Panc1 (cell line): ENCODE data around the gene CAPZA1. TPM values are rescaled to one million over a fixed set of nuclear protein-coding genes. Genes with fewer than 3 reads are reported as not detected.
A peak's percentile ranks its signal among the peaks of the same experiment; 100 is the strongest.

Experiments used
- ATAC-seq: fragments of 200-7000 bp; cut with Tn5 transposase; 2 replicates; pipeline ENCODE4 v1.9.1; 2020; ENCODE audit warnings: mild to moderate bottlenecking, moderate library complexity
- BruUV-seq: library from RNA; stranded (reverse); fragments of 400-500 nt; replicated peaks from 2 replicates; lab custom pipeline; 2021; lab: Mats Ljungman, UMichigan
- CTCF ChIA-PET: fragments of 300-600 bp; sonication (Branson Sonifier 250); formaldehyde crosslinking; loops from one replicate; lab custom pipeline; 2022; ENCODE audit warnings: antibody characterized with exemption; lab: Charles Lee
- POLR2A ChIA-PET: fragments of 300-600 bp; sonication (Branson Sonifier 250); formaldehyde crosslinking; loops from one replicate; lab custom pipeline; 2022; ENCODE audit warnings: antibody characterized with exemption; lab: Charles Lee
- DNase-seq: peaks from one replicate; pipeline ENCODE4 v3.0.0-alpha.2; 2010; ENCODE audit warnings: low read depth, low spot score
- H3K27ac ChIP-seq: 2 replicates; pipeline ENCODE4 v1.5.1; 2011; ENCODE audit warnings: mild to moderate bottlenecking, low read length, inconsistent platforms
- H3K27me3 ChIP-seq: fragments of 200-500 bp; sonication (Bioruptor generic); 2 replicates; pipeline ENCODE4 v1.6.0; 2014; ENCODE audit warnings: low read length, inconsistent platforms; ENCODE audit not compliant: control insufficient read depth, insufficient read depth
- H3K36me3 ChIP-seq: fragments of 200-500 bp; sonication (Bioruptor generic); 2 replicates; pipeline ENCODE4 v1.5.1; 2014; ENCODE audit warnings: inconsistent platforms, mild to moderate bottlenecking, low read length, moderate library complexity; ENCODE audit not compliant: control insufficient read depth, insufficient read depth
- H3K4me1 ChIP-seq: 2 replicates; pipeline ENCODE4 v1.5.1; 2011; ENCODE audit warnings: inconsistent platforms, mild to moderate bottlenecking, low read length, moderate library complexity; ENCODE audit not compliant: control insufficient read depth, insufficient read depth
- H3K4me3 ChIP-seq, 2 experiments: 2 replicates each; pipeline ENCODE4 v1.5.1; 2011 to 2012; ENCODE audit warnings: low read depth in 2 of 2, low read length in 2 of 2, mild to moderate bottlenecking in 2 of 2, inconsistent platforms in 1 of 2, moderate library complexity in 1 of 2
- H3K9me3 ChIP-seq: fragments of 200-500 bp; sonication (Bioruptor generic); 2 replicates; pipeline ENCODE4 v1.5.1; 2014; ENCODE audit warnings: low read depth, mild to moderate bottlenecking, inconsistent platforms, low read length, moderate library complexity; ENCODE audit not compliant: control insufficient read depth, insufficient read depth
- POLR2AphosphoS5 ChIP-seq: IDR thresholded peaks from 2 replicates; pipeline ENCODE4 v1.6.1; 2012; ENCODE audit warnings: mild to moderate bottlenecking, low read depth, low read length, moderate library complexity
- SIN3A ChIP-seq: IDR thresholded peaks from 2 replicates; pipeline ENCODE4 v1.6.1; 2012; ENCODE audit warnings: low read depth, mild to moderate bottlenecking, low read length, moderate library complexity, borderline replicate concordance; ENCODE audit not compliant: insufficient read depth
- TCF7L2 ChIP-seq: IDR thresholded peaks from 2 replicates; pipeline ENCODE4 v1.6.1; 2011; ENCODE audit warnings: mild to moderate bottlenecking, low read depth, low read length, inconsistent platforms
- in situ Hi-C: cut with HindIII; loops from 2 replicates; pipeline ENCODE4 v1.10.0; 2016; ENCODE audit warnings: low sequenced_read_pairs, low pct_unique_long_range_greater_than_20kb
- intact Hi-C: fragments of 100-400 bp; cut with micrococcal nuclease; formaldehyde crosslinking; loops from one replicate; pipeline ENCODE4 v1.10.0; 2022; ENCODE audit not compliant: unreplicated experiment
- total RNA-seq: library from RNA; stranded (reverse); gene quantifications from one replicate; pipeline ENCODE4 v1.2.1, GENCODE V29; 2021; ENCODE audit not compliant: unreplicated experiment
- TF ChIP-seq, protein P1 (sequence below): fragments of 450-650 bp; IDR thresholded peaks from 2 replicates; pipeline ENCODE4 v1.5.1; 2017; ENCODE audit warnings: mild to moderate bottlenecking
- TF ChIP-seq, protein P2 (sequence below), 2 experiments: IDR thresholded peaks; 2 replicates each; pipeline ENCODE4 v1.6.1; 2011 to 2012; ENCODE audit warnings: low read depth in 2 of 2, control low read depth in 1 of 2, low read length in 1 of 2, mild to moderate bottlenecking in 1 of 2, moderate library complexity in 1 of 2; ENCODE audit not compliant: insufficient read depth in 1 of 2

The CAPZA1 gene
- total RNA-seq, 1 experiment from 2014 or later, result 128 TPM

DNA sequence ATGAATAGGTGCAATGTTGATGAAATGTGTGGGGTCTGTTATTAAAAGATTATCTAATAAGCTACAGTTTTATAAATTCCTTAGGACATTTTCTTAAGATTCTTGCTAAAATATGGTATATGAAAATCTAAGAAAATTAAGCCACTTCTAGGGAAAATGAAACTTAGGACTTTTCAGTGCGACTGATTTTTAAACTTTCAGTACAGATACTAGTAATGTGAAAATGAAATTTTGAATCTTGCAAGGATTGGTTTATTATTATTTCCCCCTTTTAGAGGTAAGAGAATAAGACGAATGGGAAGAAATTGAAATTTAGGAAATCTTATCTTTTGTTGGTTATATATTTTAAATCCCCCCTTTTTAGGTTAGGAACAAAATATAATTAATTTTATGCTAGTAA is 16.4 kb downstream of the CAPZA1 start:
- DNase-seq (no peak), ATAC-seq (no peak)
- H3K4me3 ChIP-seq, result no peak overlapping the region
- no peaks in the 10 kb centered on the region for H3K27me3 ChIP-seq
- intact Hi-C loops, result no loop called here
- in situ Hi-C loops, result no loop called here
- no peaks in the 10 kb centered on the region for H3K9me3 ChIP-seq
- ChIA-PET CTCF (no interaction called here), POLR2A (interaction anchor here (1.0 kb wide), 1 partner anchor 37 kb away, joined by 4 read pairs; no protein-coding TSS in a partner anchor)
- H3K27ac ChIP-seq, result peak overlapping the region; percentile 87; the same call in 1 of the 2 replicates
- peaks cover 31% of the 10 kb centered on the region for H3K4me1 ChIP-seq
- H3K36me3 ChIP-seq, result no peaks in the 10 kb centered on the region; the same call in 1 of the 2 replicates
- TSS peak; percentile 4 for BruUV-seq
- TF ChIP-seq, protein P1, sequence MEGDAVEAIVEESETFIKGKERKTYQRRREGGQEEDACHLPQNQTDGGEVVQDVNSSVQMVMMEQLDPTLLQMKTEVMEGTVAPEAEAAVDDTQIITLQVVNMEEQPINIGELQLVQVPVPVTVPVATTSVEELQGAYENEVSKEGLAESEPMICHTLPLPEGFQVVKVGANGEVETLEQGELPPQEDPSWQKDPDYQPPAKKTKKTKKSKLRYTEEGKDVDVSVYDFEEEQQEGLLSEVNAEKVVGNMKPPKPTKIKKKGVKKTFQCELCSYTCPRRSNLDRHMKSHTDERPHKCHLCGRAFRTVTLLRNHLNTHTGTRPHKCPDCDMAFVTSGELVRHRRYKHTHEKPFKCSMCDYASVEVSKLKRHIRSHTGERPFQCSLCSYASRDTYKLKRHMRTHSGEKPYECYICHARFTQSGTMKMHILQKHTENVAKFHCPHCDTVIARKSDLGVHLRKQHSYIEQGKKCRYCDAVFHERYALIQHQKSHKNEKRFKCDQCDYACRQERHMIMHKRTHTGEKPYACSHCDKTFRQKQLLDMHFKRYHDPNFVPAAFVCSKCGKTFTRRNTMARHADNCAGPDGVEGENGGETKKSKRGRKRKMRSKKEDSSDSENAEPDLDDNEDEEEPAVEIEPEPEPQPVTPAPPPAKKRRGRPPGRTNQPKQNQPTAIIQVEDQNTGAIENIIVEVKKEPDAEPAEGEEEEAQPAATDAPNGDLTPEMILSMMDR, result no peak
- TF ChIP-seq POLR2AphosphoS5, result no peak
- TF ChIP-seq TCF7L2, result no peak
- TF ChIP-seq, protein P2, sequence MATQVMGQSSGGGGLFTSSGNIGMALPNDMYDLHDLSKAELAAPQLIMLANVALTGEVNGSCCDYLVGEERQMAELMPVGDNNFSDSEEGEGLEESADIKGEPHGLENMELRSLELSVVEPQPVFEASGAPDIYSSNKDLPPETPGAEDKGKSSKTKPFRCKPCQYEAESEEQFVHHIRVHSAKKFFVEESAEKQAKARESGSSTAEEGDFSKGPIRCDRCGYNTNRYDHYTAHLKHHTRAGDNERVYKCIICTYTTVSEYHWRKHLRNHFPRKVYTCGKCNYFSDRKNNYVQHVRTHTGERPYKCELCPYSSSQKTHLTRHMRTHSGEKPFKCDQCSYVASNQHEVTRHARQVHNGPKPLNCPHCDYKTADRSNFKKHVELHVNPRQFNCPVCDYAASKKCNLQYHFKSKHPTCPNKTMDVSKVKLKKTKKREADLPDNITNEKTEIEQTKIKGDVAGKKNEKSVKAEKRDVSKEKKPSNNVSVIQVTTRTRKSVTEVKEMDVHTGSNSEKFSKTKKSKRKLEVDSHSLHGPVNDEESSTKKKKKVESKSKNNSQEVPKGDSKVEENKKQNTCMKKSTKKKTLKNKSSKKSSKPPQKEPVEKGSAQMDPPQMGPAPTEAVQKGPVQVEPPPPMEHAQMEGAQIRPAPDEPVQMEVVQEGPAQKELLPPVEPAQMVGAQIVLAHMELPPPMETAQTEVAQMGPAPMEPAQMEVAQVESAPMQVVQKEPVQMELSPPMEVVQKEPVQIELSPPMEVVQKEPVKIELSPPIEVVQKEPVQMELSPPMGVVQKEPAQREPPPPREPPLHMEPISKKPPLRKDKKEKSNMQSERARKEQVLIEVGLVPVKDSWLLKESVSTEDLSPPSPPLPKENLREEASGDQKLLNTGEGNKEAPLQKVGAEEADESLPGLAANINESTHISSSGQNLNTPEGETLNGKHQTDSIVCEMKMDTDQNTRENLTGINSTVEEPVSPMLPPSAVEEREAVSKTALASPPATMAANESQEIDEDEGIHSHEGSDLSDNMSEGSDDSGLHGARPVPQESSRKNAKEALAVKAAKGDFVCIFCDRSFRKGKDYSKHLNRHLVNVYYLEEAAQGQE (IDR thresholded peaks at IDR 0.05; ENCODE audit: insufficient read depth in 1 of 2, low read depth in 2 of 2, low read length in 1 of 2), result no peak
- TF ChIP-seq SIN3A, result no peak

DNA sequence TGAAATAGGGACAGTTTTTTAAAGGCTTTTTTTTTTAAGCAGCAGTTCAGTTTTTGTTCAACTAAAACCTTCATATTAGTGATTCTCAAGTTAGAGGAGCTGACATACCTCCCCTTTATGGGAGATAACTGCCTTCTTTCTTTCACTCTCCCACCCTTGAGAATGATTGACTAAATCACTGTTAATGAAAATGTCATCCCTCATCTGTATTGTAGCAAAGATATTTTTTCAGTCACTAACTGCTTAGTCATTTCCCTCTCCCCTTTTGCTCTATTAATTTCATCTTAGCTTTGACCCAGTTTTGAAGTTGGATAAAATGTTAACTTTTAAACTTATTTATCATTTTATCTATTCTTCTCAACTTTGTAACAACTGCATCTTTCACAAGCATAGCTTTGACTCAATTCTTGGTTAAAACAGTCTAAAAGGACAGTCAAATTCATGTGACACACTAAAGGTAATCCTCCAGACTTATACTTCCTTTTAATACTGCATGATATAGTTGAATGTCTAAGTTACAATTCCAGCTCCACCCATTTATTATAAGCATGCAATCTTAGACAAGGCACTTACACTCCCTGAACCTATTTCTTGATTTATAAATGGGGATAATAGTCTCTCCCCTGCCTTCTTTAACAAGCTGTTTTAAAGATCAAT is 17.1 kb downstream of the CAPZA1 start:
- Histone ChIP-seq H3K9me3 (no peaks in the 10 kb centered on the region), H3K4me3 (no peak overlapping the region), H3K4me1 (peaks cover 38% of the 10 kb centered on the region), H3K36me3 (no peaks in the 10 kb centered on the region; the same call in 1 of the 2 replicates), H3K27me3 (no peaks in the 10 kb centered on the region), H3K27ac (peak overlapping the region; percentile 87)
- ChIA-PET POLR2A (no interaction called here), CTCF (no interaction called here)
- DNase-seq, result no peak
- no TSS peak for BruUV-seq
- ATAC-seq, result peak; percentile 66
- in situ Hi-C loops, result no loop called here
- intact Hi-C loops, result no loop called here
- TF ChIP-seq, protein P1, result no peak
- TF ChIP-seq POLR2AphosphoS5 (no peak), TCF7L2 (no peak), SIN3A (no peak)
- TF ChIP-seq, protein P2 (IDR thresholded peaks at IDR 0.05; ENCODE audit: insufficient read depth in 1 of 2, low read depth in 2 of 2, low read length in 1 of 2), result no peak
